Sigmoid colon (tissue), 7 donors: ENCODE data around the gene DNAI1. TPM values are rescaled to one million over a fixed set of nuclear protein-coding genes. Genes with fewer than 3 reads are reported as not detected.

Experiments
- DNase-seq: peaks from one replicate; pipeline ENCODE4 v3.0.0-alpha.2; 2019
- H3K27ac ChIP-seq, 4 donors: fragments of 200-600 bp; sonication (generic); one replicate each; pipeline ENCODE4 v1.5.1; 2016 to 2019; ENCODE audit warnings: mild to moderate bottlenecking in 1 of 4
- H3K27me3 ChIP-seq, 3 donors: fragments of 200-600 bp; sonication (generic); one replicate each; pipeline ENCODE4 v1.5.1; 2019; ENCODE audit warnings: mild to moderate bottlenecking in 1 of 3
- H3K36me3 ChIP-seq, 4 donors: fragments of 200-600 bp; sonication (generic); one replicate each; pipeline ENCODE4 v1.5.1; 2016 to 2019
- H3K4me1 ChIP-seq, 4 donors: fragments of 200-600 bp; sonication (generic); one replicate each; pipeline ENCODE4 v1.5.1; 2017 to 2019
- H3K4me3 ChIP-seq, 4 donors: fragments of 200-600 bp; sonication (generic); one replicate each; pipeline ENCODE4 v1.5.1; 2017 to 2019; ENCODE audit warnings: mild to moderate bottlenecking in 2 of 4, moderate library complexity in 1 of 4
- H3K9me3 ChIP-seq, 4 donors: fragments of 200-600 bp in 3 of 4; sonication (generic) in 3 of 4; one replicate each; pipeline versions ENCODE4 v1.5.1 to v1.6.1; 2013 to 2019
- EP300 ChIP-seq, 4 donors: sonication (generic); formaldehyde crosslinking; IDR thresholded peaks; one replicate each; pipeline ENCODE4 v1.6.1; 2017; ENCODE audit warnings: antibody characterized with exemption in 4 of 4
- POLR2A ChIP-seq, 2 donors: fragments of 450-650 bp; IDR thresholded peaks; one replicate each; pipeline ENCODE4 v1.6.1; 2016; ENCODE audit warnings: antibody characterized with exemption in 2 of 2, mild to moderate bottlenecking in 2 of 2, moderate library complexity in 2 of 2
- POLR2AphosphoS5 ChIP-seq, 4 donors: sonication (generic); formaldehyde crosslinking; IDR thresholded peaks; one replicate each; pipeline ENCODE4 v1.6.1; 2017; ENCODE audit warnings: antibody characterized with exemption in 4 of 4
- WGBS, 2 donors: extraction: QIAGEN DNeasy Blood & Tissue Kit; methylation state at CpG; one replicate each; pipeline ENCODE4 v1.1.7; 2013; 5-methylcytosine and 5-hydroxymethylcytosine counted together
- intact Hi-C: fragments of 100-400 bp; cut with DNase I; formaldehyde crosslinking; loops from one replicate; pipeline ENCODE4 v1.15.1; 2023
- polyA plus RNA-seq, 3 donors: library from polyadenylated mRNA; stranded (reverse); fragments of 200-250 nt; gene quantifications; one replicate each; pipeline ENCODE4 v1.2.3, GENCODE V29; 2013
- total RNA-seq, 4 donors: library from RNA; depleted of rRNA; stranded (reverse); fragments of >200 nt; gene quantifications; one replicate each; pipeline ENCODE4 v1.1.0, GENCODE V29; 2016
- TF ChIP-seq, protein P1 (sequence below), 4 experiments: fragments of 450-650 bp in 3 of 4; fragments of 200-600 bp in 1 of 4; IDR thresholded peaks; one replicate each; pipeline ENCODE4 v1.5.1; 2016 to 2019; ENCODE audit warnings: antibody characterized with exemption in 4 of 4, mild to moderate bottlenecking in 3 of 4, moderate library complexity in 2 of 4
- donor health status: healthy with polysubstance abuse.
- donor health status: Bipolar disorder and iron deficiency.
- donor health status: healthy.

Gene DNAI1
- total and polyA plus RNA-seq, 7 donors = under 0.01 to 0.01 TPM; not detected in 5

DNA sequence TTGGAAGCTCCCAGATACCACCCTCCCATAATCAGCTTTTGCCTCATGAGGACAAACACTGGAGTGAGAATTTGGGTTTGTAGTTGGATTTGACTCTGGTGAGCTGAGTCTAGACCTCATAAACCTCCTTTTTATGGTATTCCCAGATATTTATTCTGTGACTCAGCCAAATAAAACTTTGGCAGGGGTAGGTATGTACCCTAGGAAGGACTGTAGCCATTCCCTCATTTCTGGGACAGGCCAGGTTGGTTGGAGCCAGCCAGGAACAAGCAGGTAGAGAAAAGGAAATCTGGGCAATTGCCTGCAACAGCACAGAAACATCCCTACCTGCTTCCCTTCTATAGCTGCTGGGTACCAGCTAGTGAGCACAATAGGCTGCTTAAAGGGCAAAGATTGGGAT, 44.8 kb downstream of the DNAI1 start:
- peak; percentile 7 for DNase-seq
- H3K4me1 ChIP-seq = peaks cover 0 to 29% (median 25%) of the 10 kb centered on the region in 4 donors
- H3K27me3 ChIP-seq = no peaks in the 10 kb centered on the region
- H3K4me3 ChIP-seq = no peak overlapping the region
- TF ChIP-seq POLR2A (IDR thresholded peaks at IDR 0.05) (no peak), POLR2AphosphoS5 (IDR thresholded peaks at IDR 0.05) (no peak), EP300 (IDR thresholded peaks at IDR 0.05) (no peak)
- TF ChIP-seq, protein P1, sequence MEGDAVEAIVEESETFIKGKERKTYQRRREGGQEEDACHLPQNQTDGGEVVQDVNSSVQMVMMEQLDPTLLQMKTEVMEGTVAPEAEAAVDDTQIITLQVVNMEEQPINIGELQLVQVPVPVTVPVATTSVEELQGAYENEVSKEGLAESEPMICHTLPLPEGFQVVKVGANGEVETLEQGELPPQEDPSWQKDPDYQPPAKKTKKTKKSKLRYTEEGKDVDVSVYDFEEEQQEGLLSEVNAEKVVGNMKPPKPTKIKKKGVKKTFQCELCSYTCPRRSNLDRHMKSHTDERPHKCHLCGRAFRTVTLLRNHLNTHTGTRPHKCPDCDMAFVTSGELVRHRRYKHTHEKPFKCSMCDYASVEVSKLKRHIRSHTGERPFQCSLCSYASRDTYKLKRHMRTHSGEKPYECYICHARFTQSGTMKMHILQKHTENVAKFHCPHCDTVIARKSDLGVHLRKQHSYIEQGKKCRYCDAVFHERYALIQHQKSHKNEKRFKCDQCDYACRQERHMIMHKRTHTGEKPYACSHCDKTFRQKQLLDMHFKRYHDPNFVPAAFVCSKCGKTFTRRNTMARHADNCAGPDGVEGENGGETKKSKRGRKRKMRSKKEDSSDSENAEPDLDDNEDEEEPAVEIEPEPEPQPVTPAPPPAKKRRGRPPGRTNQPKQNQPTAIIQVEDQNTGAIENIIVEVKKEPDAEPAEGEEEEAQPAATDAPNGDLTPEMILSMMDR (IDR thresholded peaks at IDR 0.05) = no peak
- H3K27ac ChIP-seq = no peak overlapping the region
- H3K36me3 ChIP-seq = no peaks in the 10 kb centered on the region
- H3K9me3 ChIP-seq = no peaks in the 10 kb centered on the region
- intact Hi-C loops = loop anchor here (5.0 kb wide), 2 partner anchors 46 to 171 kb away; partner anchors contain the start of genes DNAI1 and FAM219A

GRCh38 chr9:34505370-34506120, 46.9 kb downstream of the DNAI1 start:
- DNase-seq = peak; percentile 32
- Histone ChIP-seq H3K36me3 (no peaks in the 10 kb centered on the region), H3K27ac (no peak overlapping the region), H3K27me3 (no peaks in the 10 kb centered on the region), H3K4me1 (peaks cover 0 to 29% (median 25%) of the 10 kb centered on the region in 4 donors), H3K4me3 (no peak overlapping the region), H3K9me3 (no peaks in the 10 kb centered on the region)
- intact Hi-C loops = no loop called here
- WGBS, 2 donors = 80 to 87% methylated on average over 5 of the region's 5 CpGs
- TF ChIP-seq, protein P1 (IDR thresholded peaks at IDR 0.05) = no peak
- TF ChIP-seq POLR2A (IDR thresholded peaks at IDR 0.05) = no peak
- no peak for TF ChIP-seq POLR2AphosphoS5 (IDR thresholded peaks at IDR 0.05)
- TF ChIP-seq EP300 (IDR thresholded peaks at IDR 0.05) = no peak

DNA sequence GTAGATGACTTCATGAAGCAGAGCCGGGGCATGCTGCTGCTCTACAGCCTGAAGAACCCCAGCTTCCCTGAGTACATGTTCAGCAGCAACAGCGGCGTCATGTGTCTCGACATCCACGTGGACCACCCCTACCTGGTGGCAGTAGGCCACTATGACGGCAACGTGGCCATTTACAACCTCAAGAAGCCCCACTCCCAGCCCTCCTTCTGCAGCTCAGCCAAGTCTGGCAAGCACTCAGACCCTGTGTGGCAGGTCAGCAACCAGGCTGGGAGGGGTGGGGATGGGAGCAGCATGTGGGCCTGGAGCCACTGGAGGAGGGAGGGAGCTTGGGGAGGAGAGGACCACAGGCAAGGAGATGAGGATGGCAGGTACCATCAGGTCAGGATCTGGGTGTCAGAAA, 48.0 kb downstream of the DNAI1 start:
- no peak overlapping the region for H3K4me3 ChIP-seq

GRCh38 chr9:34507556-34507955, 49.0 kb downstream of the DNAI1 start:
- intact Hi-C loops = no loop called here
- WGBS, 2 donors = 87% methylated on average over 5 of the region's 5 CpGs
- no peak overlapping the region for H3K27ac ChIP-seq
- H3K36me3 ChIP-seq = no peaks in the 10 kb centered on the region
- H3K9me3 ChIP-seq = no peaks in the 10 kb centered on the region
- no peak overlapping the region for H3K4me3 ChIP-seq
- peaks cover 0 to 9% (median 8%) of the 10 kb centered on the region in 4 donors for H3K4me1 ChIP-seq
- TF ChIP-seq POLR2A (IDR thresholded peaks at IDR 0.05) (no peak), POLR2AphosphoS5 (IDR thresholded peaks at IDR 0.05) (no peak), EP300 (IDR thresholded peaks at IDR 0.05) (no peak)
- TF ChIP-seq, protein P1 (IDR thresholded peaks at IDR 0.05) = no peak
- no peaks in the 10 kb centered on the region for H3K27me3 ChIP-seq
- DNase-seq = peak; percentile 51

More for the DNA sequence above, 48.0 kb downstream of the DNAI1 start:
- no peak for TF ChIP-seq POLR2A (IDR thresholded peaks at IDR 0.05)
- no peak for TF ChIP-seq EP300 (IDR thresholded peaks at IDR 0.05)
- TF ChIP-seq, protein P1 (IDR thresholded peaks at IDR 0.05) = no peak
- TF ChIP-seq POLR2AphosphoS5 (IDR thresholded peaks at IDR 0.05) = no peak
- Histone ChIP-seq H3K36me3 (no peaks in the 10 kb centered on the region), H3K27ac (no peak overlapping the region), H3K27me3 (no peaks in the 10 kb centered on the region), H3K4me1 (peaks cover 0 to 19% (median 17%) of the 10 kb centered on the region in 4 donors), H3K9me3 (no peaks in the 10 kb centered on the region)
- intact Hi-C loops = no loop called here
- DNase-seq = peak; percentile 61
- WGBS, 2 donors = 91 to 94% methylated on average over 7 of the region's 7 CpGs
